TTC549 (cell line): ENCODE data around the gene JAML.

Experiments used
- FAIRE-seq: peaks from 2 replicates; lab custom pipeline; 2012; peaks lifted over from hg19 to GRCh38; lab: Jason Lieb, UNC

JAML gene

GRCh38 chr11:118239509-118240205 is 14.8 kb upstream of the JAML start:
- FAIRE-seq, result no peak

GRCh38 chr11:118238929-118239328 is 14.1 kb upstream of the JAML start:
- FAIRE-seq, result no peak

- FAIRE-seq, result no peak
Measured at GRCh38 chr11:118238421-118238820, 13.6 kb upstream of the JAML start.

- no peak for FAIRE-seq
Measured at GRCh38 chr11:118236170-118236569, 11.4 kb upstream of the JAML start.

- no peak for FAIRE-seq
Measured at GRCh38 chr11:118234833-118235232, 10.0 kb upstream of the JAML start.

GRCh38 chr11:118233850-118234249 is 9.0 kb upstream of the JAML start:
- FAIRE-seq, result no peak

GRCh38 chr11:118233377-118233776 is 8.6 kb upstream of the JAML start:
- FAIRE-seq, result no peak

GRCh38 chr11:118232659-118233058 is 7.8 kb upstream of the JAML start:
- FAIRE-seq, result no peak

- no peak for FAIRE-seq
Measured at GRCh38 chr11:118231461-118231860, 6.7 kb upstream of the JAML start.

GRCh38 chr11:118230088-118230487 is 5.3 kb upstream of the JAML start:
- no peak for FAIRE-seq

GRCh38 chr11:118229274-118229847 is 4.5 kb upstream of the JAML start:
- no peak for FAIRE-seq

- no peak for FAIRE-seq
Measured at GRCh38 chr11:118227865-118228785, 3.3 kb upstream of the JAML start.

GRCh38 chr11:118226781-118227180 is 2.0 kb upstream of the JAML start:
- FAIRE-seq, result no peak

- no peak for FAIRE-seq
Measured at GRCh38 chr11:118226296-118226695, 1.5 kb upstream of the JAML start.

GRCh38 chr11:118223992-118224391 is 819 bp downstream of the JAML start:
- FAIRE-seq, result no peak

GRCh38 chr11:118223570-118223969 is 1.2 kb downstream of the JAML start:
- FAIRE-seq, result no peak

- no peak for FAIRE-seq
Measured at GRCh38 chr11:118222437-118222836, 2.4 kb downstream of the JAML start.

GRCh38 chr11:118221419-118221818 is 3.4 kb downstream of the JAML start:
- FAIRE-seq, result no peak

- FAIRE-seq, result no peak
Measured at GRCh38 chr11:118219732-118220131, 5.1 kb downstream of the JAML start.

- FAIRE-seq, result no peak
Measured at GRCh38 chr11:118219244-118219643, 5.6 kb downstream of the JAML start.

- FAIRE-seq, result no peak
Measured at GRCh38 chr11:118217575-118217974, 7.2 kb downstream of the JAML start.

GRCh38 chr11:118216621-118217481 is 8.0 kb downstream of the JAML start:
- no peak for FAIRE-seq
